ENCODE data around the gene LGI4.

DNA sequence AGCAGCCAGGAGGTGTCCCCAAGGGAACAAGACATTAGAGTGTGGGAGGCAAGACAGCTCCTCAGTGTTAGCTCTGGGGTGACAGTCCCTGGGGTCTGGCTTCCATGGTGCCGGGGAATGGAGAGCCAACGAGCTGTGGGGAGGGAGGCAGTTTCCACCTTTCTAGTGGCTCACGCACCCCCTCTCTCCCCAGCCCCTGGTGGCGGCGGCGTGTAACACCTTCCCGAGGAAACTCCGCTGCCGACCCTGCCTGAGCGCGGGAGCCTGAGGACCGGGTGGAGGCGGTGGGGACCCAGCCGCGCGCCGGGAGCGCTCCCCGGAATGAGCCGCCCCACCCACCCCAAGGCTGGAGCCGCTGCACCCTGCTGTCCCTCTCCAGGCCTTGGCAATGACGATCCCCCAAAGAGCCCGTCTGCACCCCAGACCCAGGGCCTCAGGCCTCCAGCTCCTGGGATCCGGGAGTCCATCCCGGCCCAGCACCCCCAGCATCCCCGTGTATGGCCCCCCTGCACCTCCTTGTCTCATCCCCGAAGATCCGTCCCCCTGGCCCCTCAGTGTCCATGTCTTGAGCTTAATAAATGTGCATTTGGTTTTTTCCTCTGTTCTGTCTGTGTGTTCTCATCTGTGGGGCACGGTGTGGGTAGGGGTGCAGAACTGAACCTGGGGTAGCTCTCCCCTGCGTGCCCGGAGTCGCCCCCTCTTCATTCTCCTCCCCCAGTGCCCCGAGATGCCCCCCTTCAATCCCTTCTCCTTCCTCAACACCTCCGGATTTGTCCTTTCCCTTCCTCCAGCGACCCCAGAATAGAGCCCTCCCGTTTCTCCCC lies 19.1 kb upstream of the LGI4 start:
- TF ChIP-seq, protein P1, sequence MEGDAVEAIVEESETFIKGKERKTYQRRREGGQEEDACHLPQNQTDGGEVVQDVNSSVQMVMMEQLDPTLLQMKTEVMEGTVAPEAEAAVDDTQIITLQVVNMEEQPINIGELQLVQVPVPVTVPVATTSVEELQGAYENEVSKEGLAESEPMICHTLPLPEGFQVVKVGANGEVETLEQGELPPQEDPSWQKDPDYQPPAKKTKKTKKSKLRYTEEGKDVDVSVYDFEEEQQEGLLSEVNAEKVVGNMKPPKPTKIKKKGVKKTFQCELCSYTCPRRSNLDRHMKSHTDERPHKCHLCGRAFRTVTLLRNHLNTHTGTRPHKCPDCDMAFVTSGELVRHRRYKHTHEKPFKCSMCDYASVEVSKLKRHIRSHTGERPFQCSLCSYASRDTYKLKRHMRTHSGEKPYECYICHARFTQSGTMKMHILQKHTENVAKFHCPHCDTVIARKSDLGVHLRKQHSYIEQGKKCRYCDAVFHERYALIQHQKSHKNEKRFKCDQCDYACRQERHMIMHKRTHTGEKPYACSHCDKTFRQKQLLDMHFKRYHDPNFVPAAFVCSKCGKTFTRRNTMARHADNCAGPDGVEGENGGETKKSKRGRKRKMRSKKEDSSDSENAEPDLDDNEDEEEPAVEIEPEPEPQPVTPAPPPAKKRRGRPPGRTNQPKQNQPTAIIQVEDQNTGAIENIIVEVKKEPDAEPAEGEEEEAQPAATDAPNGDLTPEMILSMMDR (IDR thresholded peaks at IDR 0.05), result peak in 5 of 6 experiments; percentile 21 to 58 (median 36)
- TF ChIP-seq POLR2A (IDR thresholded peaks at IDR 0.05), result no peak
